NCI-H748 (cell line): Measurements from ENCODE around the gene SLC7A5.
A peak's percentile ranks its signal among the peaks of the same experiment; 100 is the strongest.
"Not testable (repeated sequence)": the region's sequence is repeated elsewhere in the genome, so short reads cannot be mapped to it uniquely, and the experiment has no call there.

Experiments used
- DNase-seq: peaks from one replicate; lab custom pipeline; 2025; ENCODE audit not compliant: unreplicated experiment; lab: John Stamatoyannopoulos, UW

Gene SLC7A5

GRCh38 chr16:87861300-87862099 is 7.8 kb downstream of the SLC7A5 start:
- DNase-seq = not testable (repeated sequence)

- no peak for DNase-seq
Measured at GRCh38 chr16:87860553-87861299, 8.6 kb downstream of the SLC7A5 start.

GRCh38 chr16:87858151-87858993 is 10.9 kb downstream of the SLC7A5 start:
- not testable (repeated sequence) for DNase-seq

- DNase-seq = no peak
Measured at GRCh38 chr16:87856791-87857228, 12.5 kb downstream of the SLC7A5 start.

- no peak for DNase-seq
Measured at GRCh38 chr16:87855852-87856715, 13.2 kb downstream of the SLC7A5 start.

GRCh38 chr16:87854907-87855683 is 14.2 kb downstream of the SLC7A5 start:
- DNase-seq = no peak

GRCh38 chr16:87854053-87854906 is 15.0 kb downstream of the SLC7A5 start:
- DNase-seq = no peak

GRCh38 chr16:87853411-87854052 is 15.8 kb downstream of the SLC7A5 start:
- DNase-seq = peak; percentile 69

GRCh38 chr16:87851601-87852000 is 17.7 kb downstream of the SLC7A5 start:
- no peak for DNase-seq

GRCh38 chr16:87851141-87851587 is 18.1 kb downstream of the SLC7A5 start:
- no peak for DNase-seq

- DNase-seq = peak; percentile 54
Measured at GRCh38 chr16:87850009-87851006, 19.0 kb downstream of the SLC7A5 start.

- no peak for DNase-seq
Measured at GRCh38 chr16:87849419-87850008, 19.8 kb downstream of the SLC7A5 start.

- DNase-seq = no peak
Measured at GRCh38 chr16:87848676-87849345, 20.5 kb downstream of the SLC7A5 start.

GRCh38 chr16:87847785-87848675 is 21.3 kb downstream of the SLC7A5 start:
- DNase-seq = no peak

- DNase-seq = no peak
Measured at GRCh38 chr16:87847467-87847784, 21.9 kb downstream of the SLC7A5 start.
